ENCODE results near the gene VOPP1.
"Not testable (repeated sequence)": the region's sequence is repeated elsewhere in the genome, so short reads cannot be mapped to it uniquely, and the experiment has no call there.

The VOPP1 gene

GRCh38 chr7:55587687-55588378, 15.5 kb upstream of the VOPP1 start:
- DNase-seq (ENCODE audit: insufficient read length, low spot score) (no peak), FAIRE-seq (no peak)

GRCh38 chr7:55582656-55583055, 10.4 kb upstream of the VOPP1 start:
- not testable (repeated sequence) for DNase-seq (ENCODE audit: insufficient read length, low spot score); FAIRE-seq

- no peak for FAIRE-seq
- DNase-seq (ENCODE audit: insufficient read length, low spot score) = no peak
Observed at GRCh38 chr7:55576753-55577152, 4.5 kb upstream of the VOPP1 start.

GRCh38 chr7:55575733-55576132, 3.4 kb upstream of the VOPP1 start:
- DNase-seq (ENCODE audit: insufficient read length, low spot score) = no peak

GRCh38 chr7:55575098-55575497, 2.8 kb upstream of the VOPP1 start:
- FAIRE-seq (no peak), DNase-seq (ENCODE audit: insufficient read length, low spot score) (no peak)

More at GRCh38 chr7:55575733-55576132, 3.4 kb upstream of the VOPP1 start:
- no peak for FAIRE-seq

GRCh38 chr7:55574051-55574717, 1.9 kb upstream of the VOPP1 start:
- no peak for DNase-seq (ENCODE audit: insufficient read length, low spot score)
- FAIRE-seq = no peak

DNA sequence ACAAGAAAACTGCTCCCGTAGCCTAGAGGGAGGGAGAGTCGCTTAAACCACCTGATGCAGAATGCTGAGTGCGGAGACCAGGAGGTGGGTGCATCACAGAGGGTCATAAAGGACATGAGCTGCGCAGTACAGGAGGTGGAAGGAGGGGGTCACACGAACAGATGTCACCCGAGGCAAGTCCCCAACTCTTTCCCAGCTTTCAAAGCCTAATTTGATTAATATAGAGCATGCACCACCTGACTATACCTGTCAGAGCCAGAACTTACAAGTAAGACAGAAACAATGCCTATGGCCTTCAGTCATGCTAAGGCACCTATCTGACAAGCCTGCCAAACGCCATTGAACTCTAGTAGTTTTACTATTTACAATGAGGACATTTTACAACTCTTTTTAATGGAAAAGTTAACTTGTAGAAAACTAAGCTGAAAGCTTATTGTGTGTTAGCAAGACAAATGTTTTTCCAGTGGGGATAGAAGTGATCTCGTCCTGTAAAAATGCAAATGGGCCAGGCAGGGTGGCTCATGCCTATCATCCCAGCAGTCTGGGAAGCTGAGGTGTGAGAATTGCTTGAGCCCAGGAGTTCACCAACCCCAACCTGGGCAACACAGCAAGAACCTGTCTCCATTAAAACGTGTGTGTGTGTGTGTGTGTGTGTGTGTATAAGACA, 1.1 kb upstream of the VOPP1 start:
- no peak for DNase-seq (ENCODE audit: insufficient read length, low spot score)
- FAIRE-seq = no peak

DNA sequence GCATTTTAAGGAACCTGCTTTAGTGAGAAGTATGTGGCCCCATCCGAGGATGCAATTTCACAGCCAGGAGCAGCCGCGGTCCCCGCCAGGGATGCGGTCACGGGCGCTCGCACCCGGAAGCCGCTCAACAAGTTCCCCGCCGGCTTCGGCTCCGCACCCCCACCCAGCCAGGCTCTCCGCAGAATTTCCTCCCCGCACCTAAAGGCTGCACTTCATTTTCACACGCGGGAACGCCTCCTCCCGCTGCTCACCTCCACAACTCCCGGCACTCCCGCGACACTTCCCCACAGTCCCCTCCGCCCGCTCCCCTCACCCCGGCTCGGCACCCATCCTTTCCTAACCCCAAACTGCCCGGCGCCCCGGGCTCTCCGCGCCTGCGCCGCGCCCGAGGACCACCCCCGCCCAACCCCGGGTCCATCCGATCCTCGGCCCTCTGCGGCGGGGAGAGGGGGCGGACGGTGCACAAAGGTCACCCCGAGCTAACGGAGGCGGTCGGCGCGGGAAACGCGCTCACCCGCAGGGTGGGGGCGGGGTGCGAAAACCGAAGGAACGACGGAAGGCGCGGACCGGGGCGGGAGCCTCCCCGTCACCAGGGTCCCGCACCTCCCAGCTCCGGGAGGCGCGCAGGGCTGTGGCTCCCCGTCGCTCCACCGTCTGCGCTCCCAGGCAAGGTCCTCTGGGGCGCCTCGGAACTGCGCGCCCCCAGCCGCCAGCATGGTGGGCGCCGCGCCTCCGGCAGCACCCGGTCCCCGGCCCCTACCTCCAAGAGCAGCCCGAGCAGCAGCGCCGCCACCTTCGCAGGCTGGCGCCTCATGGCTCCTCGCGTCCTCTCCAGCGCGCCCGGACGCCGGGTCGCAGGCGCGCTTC, 558 bp downstream of the VOPP1 start:
- FAIRE-seq = no peak

GRCh38 chr7:55570939-55571338, 1.4 kb downstream of the VOPP1 start:
- DNase-seq (ENCODE audit: insufficient read length, low spot score) (peak; percentile 51), FAIRE-seq (no peak)

More for the DNA sequence above, 558 bp downstream of the VOPP1 start:
- DNase-seq (ENCODE audit: insufficient read length, low spot score) = peak; percentile 40

DNA sequence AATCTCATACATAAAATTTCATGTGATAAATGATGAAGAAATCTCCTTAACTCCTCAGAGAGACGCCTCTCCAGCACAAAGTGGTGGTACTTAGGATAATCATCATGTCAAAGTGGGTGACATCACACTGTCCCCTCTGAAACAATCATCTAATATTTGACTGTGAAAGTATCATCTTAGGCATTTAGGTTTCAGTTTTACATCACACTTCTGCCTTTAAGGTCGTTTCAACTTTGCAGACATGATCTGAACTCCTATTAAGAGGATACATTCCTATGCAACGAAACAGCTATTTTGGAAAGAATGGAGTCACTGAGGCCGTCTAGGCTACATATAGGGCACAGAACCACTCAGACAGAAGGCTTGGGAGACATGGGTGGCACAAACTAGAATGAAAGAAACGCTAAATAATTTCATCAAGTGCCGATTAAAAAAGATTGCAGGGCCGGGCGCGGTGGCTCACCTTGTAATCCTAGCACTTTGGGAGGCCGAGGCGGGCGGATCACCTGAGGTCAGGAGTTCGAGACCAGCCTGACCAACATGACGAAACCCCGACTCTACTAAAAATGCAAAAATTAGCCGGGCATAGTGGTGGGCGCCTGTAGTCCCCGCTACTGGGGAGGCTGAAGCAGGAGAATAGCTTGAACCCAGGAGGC, 2.0 kb downstream of the VOPP1 start:
- FAIRE-seq = no peak
- no peak for DNase-seq (ENCODE audit: insufficient read length, low spot score)

DNA sequence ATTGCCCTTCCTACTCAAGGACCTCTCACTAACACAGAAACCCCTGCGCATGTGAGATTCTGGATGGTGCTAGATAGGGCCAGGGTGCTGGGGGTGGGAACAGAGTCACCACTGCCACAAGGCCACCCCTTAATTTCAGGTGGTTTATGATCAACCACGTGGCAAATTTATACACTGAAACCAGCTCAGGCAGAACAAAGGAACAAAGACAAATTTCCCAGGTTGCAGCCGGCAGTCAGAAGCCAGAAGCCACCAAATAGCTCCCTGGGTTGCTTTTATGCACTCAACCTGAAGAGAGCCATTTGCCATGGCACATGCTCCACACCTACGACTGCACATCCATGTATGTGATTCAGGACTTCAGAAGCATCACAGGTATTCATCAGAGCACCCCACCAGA, 2.5 kb downstream of the VOPP1 start:
- FAIRE-seq = no peak

DNA sequence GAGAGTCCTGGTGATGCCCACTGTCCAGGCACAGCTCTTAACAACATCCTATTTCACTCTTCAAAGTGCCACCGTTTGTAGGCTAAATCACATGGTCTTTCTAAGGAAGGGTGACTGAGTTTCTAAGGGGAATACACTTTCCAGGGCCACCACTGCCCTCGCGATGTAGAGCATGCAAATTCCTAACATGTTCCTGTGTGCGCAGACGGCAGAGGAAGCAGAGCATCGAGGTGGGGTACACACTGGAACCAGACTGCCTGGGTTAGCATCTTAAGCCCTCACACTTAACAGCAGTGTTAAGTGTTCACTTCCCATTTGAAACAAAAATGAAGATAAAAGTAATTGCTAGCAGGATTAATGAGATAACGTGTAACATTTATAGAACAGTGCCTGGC, 3.0 kb downstream of the VOPP1 start:
- DNase-seq (ENCODE audit: insufficient read length, low spot score) = no peak
- FAIRE-seq = no peak

More for the DNA sequence above, 2.5 kb downstream of the VOPP1 start:
- DNase-seq (ENCODE audit: insufficient read length, low spot score) = no peak

DNA sequence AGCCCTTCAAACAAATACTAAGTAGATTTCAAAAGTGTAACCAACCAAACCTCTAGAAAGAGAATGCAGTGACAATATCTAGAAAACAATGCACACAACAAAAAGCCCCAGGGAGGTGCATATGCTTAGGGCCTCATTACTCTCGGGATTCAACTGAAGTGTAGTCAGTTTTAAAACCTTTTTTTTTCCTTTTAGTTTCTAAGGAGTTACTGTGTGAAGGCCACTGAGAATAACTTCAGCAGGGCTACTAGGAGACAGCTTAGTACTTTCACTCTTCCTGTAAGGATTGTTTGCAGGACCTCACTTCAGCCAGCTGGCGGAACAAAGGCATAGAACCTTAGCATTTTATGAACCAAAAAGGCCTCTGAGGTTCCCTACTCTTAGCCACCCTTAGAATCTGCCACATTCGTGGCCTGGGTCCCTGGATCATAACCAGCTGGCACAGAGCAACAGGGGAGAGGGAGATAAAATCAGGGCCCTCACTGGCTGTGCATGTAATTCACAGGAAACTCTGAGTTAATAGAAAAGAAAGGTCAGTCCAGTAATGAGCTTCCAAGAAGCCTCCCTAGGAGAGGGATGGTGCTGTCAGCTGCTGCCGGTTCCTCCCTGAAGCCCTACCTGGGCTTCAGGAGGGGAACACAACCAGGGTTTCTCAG, 3.6 kb downstream of the VOPP1 start:
- FAIRE-seq = no peak

DNA sequence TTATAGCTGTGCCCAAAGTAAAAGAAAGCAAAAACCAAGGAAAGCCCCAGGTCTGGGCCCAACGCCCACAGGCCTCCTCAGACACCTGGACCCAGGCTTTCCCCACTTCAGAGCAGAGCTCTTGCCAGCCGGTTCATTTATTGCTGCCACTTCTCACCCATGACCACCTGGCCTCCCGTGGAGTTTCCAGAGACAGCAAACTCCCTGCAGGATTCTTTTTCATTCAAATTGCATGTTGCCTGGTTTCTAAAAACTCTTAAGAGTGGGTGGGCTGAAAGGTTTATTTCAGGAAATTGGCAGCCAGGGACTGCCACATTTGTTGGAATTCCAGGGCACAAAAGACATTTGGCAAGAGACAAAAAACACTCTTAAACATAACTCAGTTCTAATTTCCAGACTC, 4.7 kb downstream of the VOPP1 start:
- no peak for DNase-seq (ENCODE audit: insufficient read length, low spot score)
- FAIRE-seq = no peak

More for the DNA sequence above, 3.6 kb downstream of the VOPP1 start:
- DNase-seq (ENCODE audit: insufficient read length, low spot score) = no peak

DNA sequence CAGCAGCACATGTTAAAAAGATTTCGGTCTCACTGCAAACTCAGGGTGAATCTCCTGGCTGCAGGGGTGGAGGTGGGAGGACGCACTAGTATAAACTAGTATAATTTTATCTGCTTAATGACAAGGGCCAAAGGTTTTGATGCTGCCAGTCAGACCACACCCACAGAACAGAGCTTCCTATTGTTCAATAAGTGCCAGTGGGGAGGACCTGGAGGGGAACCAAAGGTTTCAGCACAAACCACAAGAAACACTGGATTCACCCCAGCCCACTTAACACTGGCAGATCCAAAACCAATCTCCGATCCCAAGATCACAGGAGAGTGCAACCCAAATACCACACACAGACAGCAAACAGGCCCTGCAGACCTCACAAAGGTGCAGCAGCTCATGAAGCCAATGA, 6.6 kb downstream of the VOPP1 start:
- FAIRE-seq = no peak

GRCh38 chr7:55563596-55564325, 8.5 kb downstream of the VOPP1 start:
- no peak for FAIRE-seq
- no peak for DNase-seq (ENCODE audit: insufficient read length, low spot score)

More for the DNA sequence above, 6.6 kb downstream of the VOPP1 start:
- no peak for DNase-seq (ENCODE audit: insufficient read length, low spot score)

DNA sequence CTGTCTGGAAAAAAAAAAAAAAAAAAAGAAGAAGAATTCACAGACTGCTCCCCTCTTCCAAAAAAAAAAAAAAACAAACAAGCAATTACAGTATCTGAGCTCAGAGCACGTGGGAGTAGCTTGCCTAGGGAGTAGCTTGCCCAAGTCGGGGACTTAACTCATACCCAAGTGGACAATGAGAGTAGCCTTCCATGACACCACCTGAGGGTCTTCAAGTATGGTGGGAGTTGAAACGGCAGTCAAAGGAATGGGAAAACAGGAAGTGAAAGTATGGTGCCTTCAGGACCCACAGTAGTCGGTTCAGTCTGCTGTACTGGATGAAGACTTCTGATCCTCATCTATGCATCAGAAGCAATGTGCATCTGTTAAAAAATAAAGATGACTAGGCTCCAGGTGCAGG, 10.6 kb downstream of the VOPP1 start:
- FAIRE-seq (no peak), DNase-seq (ENCODE audit: insufficient read length, low spot score) (no peak)

DNA sequence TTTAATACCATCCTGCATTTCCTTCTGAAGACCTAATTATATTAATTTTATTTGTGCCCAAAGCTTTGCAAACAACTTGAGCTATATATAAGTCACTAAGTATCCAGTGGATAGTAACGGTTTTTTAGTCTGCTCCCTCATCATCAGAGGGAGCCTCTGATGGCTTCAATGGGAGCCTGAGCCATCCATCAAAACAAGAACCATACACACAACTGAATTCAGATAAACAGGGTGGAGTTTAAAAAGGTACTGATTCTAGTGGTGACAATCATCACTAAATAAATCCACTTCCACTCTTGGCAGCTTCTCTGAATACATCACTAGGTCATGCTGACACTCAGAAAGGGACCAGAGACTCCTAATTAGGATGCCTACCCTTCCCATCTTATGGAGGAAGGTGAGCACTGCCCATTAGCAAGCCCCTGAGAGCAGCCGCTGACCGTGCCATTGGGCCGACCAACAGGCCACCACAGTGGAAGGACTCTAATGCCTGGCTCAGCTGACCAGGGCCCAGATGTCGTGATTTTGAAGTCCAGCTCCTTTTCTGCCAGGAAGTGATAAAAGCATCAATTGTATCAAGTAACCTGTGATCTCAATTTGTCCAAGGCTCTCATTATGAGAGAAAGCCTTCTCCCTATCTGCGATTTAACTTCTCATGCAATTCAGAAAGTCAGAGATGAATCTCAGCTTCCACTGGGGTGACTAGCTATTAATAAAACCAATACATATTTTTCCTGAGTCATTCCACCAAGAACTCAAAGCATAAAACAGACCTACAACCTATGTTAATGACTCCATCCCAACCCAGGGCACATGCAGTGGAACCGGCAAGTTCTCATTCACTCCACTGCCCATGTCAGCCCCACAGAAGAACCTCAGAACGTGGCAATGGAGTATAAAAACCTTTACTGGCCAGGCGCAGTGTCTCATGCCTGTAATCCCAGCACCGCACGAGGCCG, 13.1 kb downstream of the VOPP1 start:
- FAIRE-seq = no peak
- no peak for DNase-seq (ENCODE audit: insufficient read length, low spot score)

Data from HTR-8/SVneo (cell line).